ENCODE data around the gene TMEM217. TPM values are rescaled to one million over a fixed set of nuclear protein-coding genes. Genes with fewer than 3 reads are reported as not detected.

TMEM217 gene
- total RNA-seq, 2 donors from 2014 or later, result 6.8 to 9.3 TPM

DNA sequence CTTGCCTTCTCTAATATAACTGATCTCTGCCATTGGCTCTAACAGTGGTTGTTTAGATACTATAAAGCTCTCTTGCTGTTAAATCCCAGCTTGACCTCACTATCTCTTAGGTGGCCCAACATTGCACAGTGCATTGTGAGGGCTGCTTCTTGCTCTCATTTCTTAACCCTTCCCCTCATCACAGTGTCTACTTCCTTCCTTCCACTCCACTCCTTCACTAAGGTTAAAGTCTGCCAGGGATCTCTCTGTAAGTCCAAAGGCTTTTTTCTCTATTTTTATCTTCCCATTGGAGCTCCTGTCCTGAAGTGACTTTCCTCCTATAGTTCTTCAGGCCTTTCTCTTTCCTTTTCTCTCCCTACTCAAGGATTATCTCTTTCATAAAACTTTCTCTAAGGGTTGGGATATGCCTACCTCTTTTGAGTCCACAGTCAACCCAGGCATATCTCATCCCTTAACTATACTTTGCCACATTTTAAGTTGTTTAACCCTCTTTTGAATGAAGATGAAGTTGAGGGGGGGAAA lies 4.4 kb downstream of the TMEM217 start:
- Mint-ChIP-seq H3K36me3 (ENCODE audit: insufficient read depth in 2 of 2) (peaks cover 1 to 4% of the 10 kb centered on the region in 2 donors), H3K4me1 (ENCODE audit: low read depth) (peaks cover 24% of the 10 kb centered on the region), H3K9me3 (no peaks in the 10 kb centered on the region), H3K27me3 (ENCODE audit: low read depth) (no peaks in the 10 kb centered on the region), H3K27ac (no peak overlapping the region), H3K4me3 (no peak overlapping the region)
- no peak for ATAC-seq (replicated peaks in 1 of 2)
- no peak for DNase-seq

DNA sequence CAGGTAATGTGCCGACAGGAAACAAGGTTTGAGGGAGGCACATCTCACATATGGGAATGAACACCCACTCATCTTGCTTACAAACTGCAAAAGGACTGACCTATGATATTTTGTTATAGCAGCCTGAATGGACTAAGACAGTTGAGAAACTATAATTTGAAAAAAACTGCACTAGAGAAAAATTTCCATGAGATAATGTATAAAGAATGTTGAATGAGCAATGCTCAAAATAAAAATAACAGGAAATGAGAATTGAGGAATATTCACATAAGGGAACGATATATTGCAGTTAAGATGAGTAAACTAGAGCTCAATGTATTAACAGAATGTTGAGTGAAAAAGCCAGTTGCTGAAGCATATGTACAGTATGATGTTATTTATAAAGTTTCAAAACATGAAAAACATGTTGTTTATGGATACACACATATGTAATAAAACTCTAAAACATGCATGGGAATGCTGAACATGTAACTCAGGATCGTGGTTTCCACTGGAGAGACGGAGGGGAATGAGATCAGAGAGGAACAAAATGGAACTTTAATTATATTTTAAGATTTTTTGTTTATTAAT lies 6.6 kb downstream of the TMEM217 start:
- H3K36me3 Mint-ChIP-seq (ENCODE audit: insufficient read depth in 2 of 2), result peaks cover 0 to 1% of the 10 kb centered on the region in 2 donors
- H3K27me3 Mint-ChIP-seq (ENCODE audit: low read depth), result no peaks in the 10 kb centered on the region
- H3K9me3 Mint-ChIP-seq, result no peaks in the 10 kb centered on the region
- DNase-seq (no peak), ATAC-seq (replicated peaks in 1 of 2) (no peak)
- peaks cover 11% of the 10 kb centered on the region for H3K4me1 Mint-ChIP-seq (ENCODE audit: low read depth)
- H3K27ac Mint-ChIP-seq, result no peak overlapping the region
- H3K4me3 Mint-ChIP-seq, result no peak overlapping the region

DNA sequence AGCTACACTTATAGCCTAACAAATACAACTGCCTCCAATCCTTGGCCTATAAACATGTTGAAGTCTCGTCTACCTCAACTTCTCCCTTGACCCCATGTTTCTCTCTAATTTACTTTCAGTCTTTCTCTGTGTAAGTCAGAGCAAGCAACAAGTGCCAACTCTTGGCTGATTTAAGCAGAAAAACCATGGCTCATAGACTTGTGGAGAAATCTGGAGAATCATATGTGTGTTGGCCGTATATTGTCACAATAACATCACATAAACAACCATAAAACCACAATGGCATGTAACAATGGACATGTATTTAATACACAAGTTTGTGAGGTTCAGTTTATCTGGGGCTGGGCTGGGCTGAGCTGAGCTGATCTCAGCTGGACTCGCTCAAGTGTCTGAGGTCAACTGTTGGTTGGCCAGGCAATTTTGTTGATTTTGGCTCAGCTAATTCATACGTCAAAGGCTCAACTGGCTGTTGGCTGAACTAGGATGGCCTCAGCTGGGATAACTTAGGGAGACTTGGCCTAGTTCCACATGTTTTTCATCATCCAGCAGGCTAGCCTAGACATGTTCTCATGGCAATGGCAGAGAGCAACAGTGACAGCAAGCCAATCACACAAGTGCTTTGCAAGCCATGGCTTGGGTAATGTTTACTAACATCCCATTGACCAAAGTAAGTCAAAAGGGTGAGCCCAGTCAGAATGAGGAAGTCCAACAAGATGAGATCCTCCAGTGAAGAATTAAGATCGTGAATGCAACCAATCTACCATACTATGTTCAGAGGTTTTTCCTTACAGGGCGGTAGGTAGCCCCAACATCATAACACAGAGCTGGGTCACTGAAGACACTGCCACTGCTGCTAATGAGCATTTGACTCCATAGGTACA lies 13.3 kb downstream of the TMEM217 start:
- peaks cover 36% of the 10 kb centered on the region for H3K4me1 Mint-ChIP-seq (ENCODE audit: low read depth)
- H3K4me3 Mint-ChIP-seq, result no peak overlapping the region
- no peak overlapping the region for H3K27ac Mint-ChIP-seq
- no peaks in the 10 kb centered on the region for H3K27me3 Mint-ChIP-seq (ENCODE audit: low read depth)
- DNase-seq, result no peak
- H3K9me3 Mint-ChIP-seq, result no peaks in the 10 kb centered on the region
- H3K36me3 Mint-ChIP-seq (ENCODE audit: insufficient read depth in 2 of 2), result peaks cover 0 to 1% of the 10 kb centered on the region in 2 donors
- ATAC-seq (replicated peaks in 1 of 2), result no peak

DNA sequence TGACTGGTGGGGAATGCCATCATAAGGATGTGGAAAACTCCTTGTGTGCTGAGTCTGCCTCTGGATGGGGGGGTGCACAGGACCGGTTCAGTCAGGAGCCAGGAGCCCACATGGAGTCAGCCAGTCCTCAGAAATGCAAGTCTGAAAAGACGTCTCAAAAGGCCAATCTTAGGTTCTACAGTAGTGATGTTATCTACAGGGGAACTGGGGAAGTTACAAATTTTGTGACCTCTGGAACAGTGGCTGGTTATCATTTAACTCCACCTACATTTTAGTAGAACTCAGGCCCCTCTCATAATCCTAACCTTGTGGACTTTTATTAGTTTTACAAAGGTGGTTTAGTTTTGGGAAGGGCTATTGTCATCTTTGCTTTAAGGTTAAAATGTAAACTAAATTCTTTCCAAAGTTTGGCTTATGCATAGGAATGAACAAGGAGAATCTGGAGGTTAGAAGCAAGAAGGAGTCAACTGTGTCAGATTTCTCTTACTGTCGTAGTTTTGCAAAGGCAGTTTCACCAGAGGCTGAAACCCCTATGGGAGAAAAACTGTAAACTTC lies 14.1 kb downstream of the TMEM217 start:
- no peak for ATAC-seq (replicated peaks in 1 of 2)
- no peaks in the 10 kb centered on the region for H3K9me3 Mint-ChIP-seq
- DNase-seq, result no peak
- no peaks in the 10 kb centered on the region for H3K27me3 Mint-ChIP-seq (ENCODE audit: low read depth)
- H3K36me3 Mint-ChIP-seq (ENCODE audit: insufficient read depth in 2 of 2), result peaks cover 0 to under 1% of the 10 kb centered on the region in 2 donors
- peaks cover 42% of the 10 kb centered on the region for H3K4me1 Mint-ChIP-seq (ENCODE audit: low read depth)
- H3K4me3 Mint-ChIP-seq, result no peak overlapping the region
- H3K27ac Mint-ChIP-seq, result no peak overlapping the region

DNA sequence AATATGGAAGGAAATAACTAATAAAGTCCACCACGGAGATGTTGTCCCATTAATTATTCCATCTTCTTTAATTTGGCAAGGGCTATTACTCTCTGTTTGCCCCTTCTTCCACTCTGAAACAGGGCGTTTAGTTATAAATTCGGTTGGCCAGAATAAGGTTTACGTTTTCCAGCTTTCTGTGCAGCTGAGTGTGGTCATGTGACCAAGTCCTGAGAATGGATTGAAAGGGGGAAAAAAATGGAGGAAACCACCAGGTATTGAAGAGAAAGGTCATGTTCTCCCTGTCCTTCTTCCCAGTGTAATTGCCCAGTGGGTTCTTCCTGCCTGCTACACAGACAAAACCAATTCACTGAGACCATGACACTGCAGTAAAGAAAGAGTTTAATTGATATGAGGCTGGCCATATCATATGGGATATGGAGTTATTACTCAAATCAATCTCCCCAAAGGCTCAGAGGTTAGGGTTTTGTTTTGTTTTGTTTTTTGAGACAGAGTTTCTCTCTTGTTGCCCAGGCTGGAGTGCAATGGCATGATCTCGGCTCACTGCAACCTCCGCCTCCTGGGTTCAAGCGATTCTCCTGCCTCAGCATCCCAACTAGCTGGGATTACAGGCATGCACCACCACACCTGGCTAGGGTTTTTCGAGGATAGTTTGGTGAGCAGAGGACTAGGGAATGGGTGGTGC lies 14.7 kb downstream of the TMEM217 start:
- no peak overlapping the region for H3K27ac Mint-ChIP-seq
- peaks cover 48% of the 10 kb centered on the region for H3K4me1 Mint-ChIP-seq (ENCODE audit: low read depth)
- ATAC-seq (replicated peaks in 1 of 2) (no peak), DNase-seq (no peak)
- H3K9me3 Mint-ChIP-seq, result no peaks in the 10 kb centered on the region
- H3K36me3 Mint-ChIP-seq (ENCODE audit: insufficient read depth in 2 of 2), result no peaks in the 10 kb centered on the region
- no peaks in the 10 kb centered on the region for H3K27me3 Mint-ChIP-seq (ENCODE audit: low read depth)
- H3K4me3 Mint-ChIP-seq, result no peak overlapping the region

DNA sequence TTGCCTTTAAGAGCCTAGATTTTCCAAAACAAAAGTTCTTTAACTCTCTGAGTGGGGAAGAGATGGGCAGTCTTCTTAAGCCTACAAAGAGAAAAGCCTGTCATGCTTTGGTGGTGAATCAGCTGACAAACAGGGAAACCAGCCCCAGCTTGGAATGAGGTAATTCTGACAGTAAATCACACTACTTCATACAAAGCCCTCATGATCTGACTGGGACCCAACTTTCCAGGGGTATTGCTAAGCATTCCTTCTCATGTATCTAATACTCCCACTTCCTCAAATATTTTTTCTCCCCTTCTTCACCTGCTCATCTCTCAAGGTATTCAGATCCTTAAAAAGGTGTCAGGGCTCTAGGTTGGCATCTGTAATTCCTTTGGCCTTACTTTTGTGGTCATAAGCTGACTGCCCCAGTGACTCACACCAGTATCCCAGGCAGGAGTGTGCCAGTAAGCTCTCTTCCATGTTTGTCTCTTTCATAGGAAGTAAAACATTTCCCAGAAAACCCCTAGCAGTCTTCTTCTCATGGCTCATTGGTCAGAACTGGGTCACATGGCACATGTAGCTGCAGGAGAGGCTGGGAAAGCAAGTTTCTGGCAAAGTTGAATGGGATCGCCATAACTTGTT lies 15.4 kb downstream of the TMEM217 start:
- Mint-ChIP-seq H3K4me3 (peak overlapping the region; percentile 1 to 49), H3K36me3 (ENCODE audit: insufficient read depth in 2 of 2) (no peaks in the 10 kb centered on the region), H3K4me1 (ENCODE audit: low read depth) (peaks cover 55% of the 10 kb centered on the region), H3K9me3 (no peaks in the 10 kb centered on the region), H3K27me3 (ENCODE audit: low read depth) (no peaks in the 10 kb centered on the region), H3K27ac (peak overlapping the region; percentile 53)
- ATAC-seq (replicated peaks in 1 of 2) (peak in 1 of 2 donors; percentile 38), DNase-seq (peak; percentile 31 to 33)

DNA sequence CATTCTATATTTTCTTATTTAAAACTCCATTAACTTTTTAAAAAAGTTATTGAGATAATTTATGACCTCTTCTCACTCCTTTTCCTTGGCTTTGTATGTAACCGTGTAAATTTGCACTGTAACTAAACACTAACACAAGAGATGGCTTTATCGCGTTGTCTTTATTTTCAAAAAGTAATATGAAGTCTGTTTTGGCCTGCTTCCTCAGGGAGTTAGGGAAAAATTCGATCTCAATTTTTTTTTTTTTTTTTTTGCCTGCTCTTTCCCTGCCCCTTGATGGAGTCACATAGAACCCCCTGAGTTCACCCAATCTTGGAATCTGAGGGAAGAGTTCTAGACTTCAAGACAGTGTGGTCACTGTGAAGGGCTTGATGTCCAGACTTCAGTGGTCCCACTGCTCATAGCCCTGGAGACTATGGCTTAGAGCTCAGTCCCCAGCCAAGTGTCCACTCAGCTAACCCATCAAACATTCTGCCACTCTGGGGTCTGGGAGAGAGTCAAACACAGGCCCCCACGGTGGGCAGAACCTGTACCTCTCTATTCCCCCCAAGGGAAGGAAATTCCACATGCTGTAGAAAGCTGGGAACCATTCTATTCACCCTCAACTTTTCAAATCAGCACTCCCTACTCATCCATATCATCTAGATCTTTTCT lies 16.0 kb downstream of the TMEM217 start:
- Mint-ChIP-seq H3K27ac (peak overlapping the region; percentile 53), H3K9me3 (no peaks in the 10 kb centered on the region), H3K4me1 (ENCODE audit: low read depth) (peaks cover 61% of the 10 kb centered on the region), H3K4me3 (peak overlapping the region in 1 of 2 donors; percentile 49), H3K36me3 (ENCODE audit: insufficient read depth in 2 of 2) (no peaks in the 10 kb centered on the region), H3K27me3 (ENCODE audit: low read depth) (no peaks in the 10 kb centered on the region)
- ATAC-seq (replicated peaks in 1 of 2), result no peak
- no peak for DNase-seq

DNA sequence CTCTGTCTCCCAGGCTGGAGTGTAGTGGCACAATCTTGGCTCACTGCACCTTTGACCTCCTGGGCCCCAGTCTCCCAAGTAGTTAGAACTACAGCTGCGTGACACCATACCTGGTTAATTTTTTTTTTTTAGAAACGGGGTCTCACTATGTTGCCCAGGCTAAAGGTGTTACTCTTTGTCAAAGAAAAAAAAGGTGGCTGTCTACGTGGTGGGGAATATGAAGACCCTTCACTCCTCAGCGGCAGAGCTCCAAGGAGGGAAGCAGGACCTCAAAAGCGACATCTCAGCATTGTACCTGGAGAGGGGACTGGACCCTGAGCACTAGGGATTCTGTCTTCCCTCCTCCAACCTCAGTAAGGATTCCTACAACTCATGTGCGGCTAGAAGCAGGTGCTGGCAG lies 16.8 kb downstream of the TMEM217 start:
- Mint-ChIP-seq H3K9me3 (no peaks in the 10 kb centered on the region), H3K4me1 (ENCODE audit: low read depth) (peaks cover 65% of the 10 kb centered on the region), H3K36me3 (ENCODE audit: insufficient read depth in 2 of 2) (no peaks in the 10 kb centered on the region), H3K4me3 (no peak overlapping the region), H3K27me3 (ENCODE audit: low read depth) (no peaks in the 10 kb centered on the region), H3K27ac (no peak overlapping the region)
- DNase-seq, result no peak
- no peak for ATAC-seq (replicated peaks in 1 of 2)

DNA sequence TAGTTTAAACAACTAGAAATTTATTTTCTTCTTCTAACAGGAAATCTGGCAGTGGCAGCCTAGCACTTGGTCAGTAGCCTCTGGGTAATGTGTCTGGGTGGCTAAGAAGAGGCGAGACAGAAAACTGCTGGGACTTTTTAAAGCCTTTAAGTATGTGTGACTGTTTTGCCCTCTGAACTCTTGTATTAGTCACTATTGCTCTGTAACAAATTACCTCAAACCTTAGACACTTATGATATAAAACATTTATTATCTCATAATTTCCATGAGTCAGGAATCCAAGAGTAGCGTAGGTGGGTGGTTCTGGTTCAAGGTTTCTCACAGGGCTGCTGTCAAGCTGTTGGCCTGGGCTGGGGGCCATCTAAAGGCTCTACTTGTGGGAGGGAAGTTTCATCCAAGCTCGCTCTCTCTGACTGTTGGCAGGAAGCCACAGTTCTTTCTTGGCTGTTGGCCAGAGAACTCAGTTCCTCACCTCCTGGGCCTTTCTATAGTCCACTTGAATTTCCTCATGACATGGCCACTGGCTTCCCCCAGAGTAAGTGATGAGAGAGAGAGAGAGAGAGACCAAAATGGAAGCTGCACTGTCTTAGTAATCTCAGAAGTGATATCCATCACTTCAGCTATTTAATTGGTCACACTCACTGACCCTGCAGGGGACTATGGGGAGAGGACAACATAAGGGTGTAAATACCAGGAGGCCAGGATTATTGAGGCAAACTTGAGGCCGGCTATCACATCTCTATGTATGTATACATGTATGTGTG lies 17.8 kb downstream of the TMEM217 start:
- peak overlapping the region; percentile 50 to 61 for H3K4me3 Mint-ChIP-seq
- ATAC-seq (replicated peaks in 1 of 2) (peak; percentile 91 to 93), DNase-seq (peak; percentile 84 to 91)
- H3K9me3 Mint-ChIP-seq, result no peaks in the 10 kb centered on the region
- no peaks in the 10 kb centered on the region for H3K27me3 Mint-ChIP-seq (ENCODE audit: low read depth)
- H3K36me3 Mint-ChIP-seq (ENCODE audit: insufficient read depth in 2 of 2), result no peaks in the 10 kb centered on the region
- peaks cover 65% of the 10 kb centered on the region for H3K4me1 Mint-ChIP-seq (ENCODE audit: low read depth)
- peak overlapping the region; percentile 90 for H3K27ac Mint-ChIP-seq

GRCh38 chr6:37239526-37239925 lies 18.4 kb downstream of the TMEM217 start:
- Mint-ChIP-seq H3K9me3 (no peaks in the 10 kb centered on the region), H3K36me3 (ENCODE audit: insufficient read depth in 2 of 2) (no peaks in the 10 kb centered on the region), H3K4me1 (ENCODE audit: low read depth) (peaks cover 65% of the 10 kb centered on the region), H3K27ac (peak overlapping the region; percentile 90), H3K27me3 (ENCODE audit: low read depth) (no peaks in the 10 kb centered on the region), H3K4me3 (peak overlapping the region; percentile 50 to 61)
- ATAC-seq (replicated peaks in 1 of 2) (no peak), DNase-seq (no peak)

- no peak overlapping the region for H3K4me3 Mint-ChIP-seq
- no peaks in the 10 kb centered on the region for H3K9me3 Mint-ChIP-seq
- H3K4me1 Mint-ChIP-seq (ENCODE audit: low read depth), result peaks cover 61% of the 10 kb centered on the region
- no peak overlapping the region for H3K27ac Mint-ChIP-seq
- no peak for DNase-seq
- no peak for ATAC-seq (replicated peaks in 1 of 2)
- H3K36me3 Mint-ChIP-seq (ENCODE audit: insufficient read depth in 2 of 2), result no peaks in the 10 kb centered on the region
- H3K27me3 Mint-ChIP-seq (ENCODE audit: low read depth), result no peaks in the 10 kb centered on the region
Observed at GRCh38 chr6:37238381-37238780, 19.6 kb downstream of the TMEM217 start.

GRCh38 chr6:37237789-37238188 lies 20.2 kb downstream of the TMEM217 start:
- Mint-ChIP-seq H3K9me3 (no peaks in the 10 kb centered on the region), H3K27me3 (ENCODE audit: low read depth) (no peaks in the 10 kb centered on the region), H3K27ac (no peak overlapping the region), H3K4me3 (no peak overlapping the region), H3K36me3 (ENCODE audit: insufficient read depth in 2 of 2) (no peaks in the 10 kb centered on the region), H3K4me1 (ENCODE audit: low read depth) (peaks cover 55% of the 10 kb centered on the region)
- ATAC-seq (replicated peaks in 1 of 2), result no peak
- DNase-seq, result no peak
